OCI-LY3 (cell line): ENCODE measurements around the gene SLC25A42.

Source experiments
- CTCF ChIP-seq: fragments of 200-600, 300-600 bp; sonication (generic); IDR thresholded peaks from 2 replicates; pipeline ENCODE4 v1.5.1; 2014; ENCODE audit warnings: antibody characterized with exemption, low read length, low read depth
- EZH2phosphoT487 ChIP-seq: fragments of 200-600 bp; shearing (Covaris generic); IDR thresholded peaks from 2 replicates; pipeline ENCODE4 v1.6.1; 2018; ENCODE audit warnings: antibody characterized with exemption, mixed run types, low read depth

- TF ChIP-seq CTCF = no peak
- no peak for TF ChIP-seq EZH2phosphoT487
These were observed 12.7 kb downstream of the SLC25A42 start for GRCh38 chr19:19076476-19076875.
